Stimulated activated CD4-positive, alpha-beta T cell treated with anti-CD3 and anti-CD28 coated beads, Interleukin-1b, Interleukin-23, amount 100 ng/mL, for 4 hours (primary cell): ENCODE results near the gene ANXA1.

Source experiments
- DNase-seq, 2 donors: peaks; one replicate each; pipeline ENCODE4 v3.0.0-alpha.2; 2020; ENCODE audit warnings: low read depth in 2 of 2

Gene ANXA1

GRCh38 chr9:73210886-73211666 lies 59.4 kb downstream of the ANXA1 start:
- DNase-seq: no peak

GRCh38 chr9:73213300-73213699 lies 61.6 kb downstream of the ANXA1 start:
- DNase-seq: no peak

GRCh38 chr9:73215249-73215648 lies 63.6 kb downstream of the ANXA1 start:
- DNase-seq: no peak

GRCh38 chr9:73216100-73216499 lies 64.4 kb downstream of the ANXA1 start:
- DNase-seq: no peak
